H1 (cell line): Measurements from ENCODE around the gene NPHP4. TPM values are rescaled to one million over a fixed set of nuclear protein-coding genes. Genes with fewer than 3 reads are reported as not detected.

Source experiments
- CTCF ChIA-PET: fragments of 300-600 bp; sonication (Branson Sonifier 250); formaldehyde crosslinking; loops from one replicate; lab custom pipeline; 2021; ENCODE audit not compliant: partially characterized antibody; lab: Charles Lee
- POLR2A ChIA-PET: fragments of 300-600 bp; sonication (Branson Sonifier 250); formaldehyde crosslinking; loops from one replicate; lab custom pipeline; 2021; ENCODE audit warnings: inconsistent platforms; ENCODE audit not compliant: partially characterized antibody; lab: Charles Lee
- DNase-seq, 2 experiments: peaks; one replicate each; pipeline versions ENCODE4 v3.0.0 to v3.0.0-alpha.2; 2010 to 2022; ENCODE audit warnings: low spot score in 2 of 2, low read depth in 1 of 2, mixed read lengths in 1 of 2
- FAIRE-seq: peaks from 2 replicates; lab custom pipeline; 2011; peaks lifted over from hg19 to GRCh38; lab: Jason Lieb, UNC
- H2AFZ ChIP-seq: 2 replicates; pipeline ENCODE4 v1.8.1; 2012; ENCODE audit warnings: low read length, inconsistent platforms
- H2AK5ac ChIP-seq: 2 replicates; pipeline ENCODE4 v1.6.1; 2013; ENCODE audit warnings: low read depth, low read length
- H2BK120ac ChIP-seq: replicated peaks from 2 replicates; pipeline ENCODE3; 2013; ENCODE audit warnings: low read depth, low read length, inconsistent platforms
- H2BK12ac ChIP-seq: 2 replicates; pipeline ENCODE4 v1.6.1; 2013; ENCODE audit warnings: low read depth, low read length
- H2BK15ac ChIP-seq: 2 replicates; pipeline ENCODE4 v1.6.1; 2013; ENCODE audit warnings: low read length
- H2BK20ac ChIP-seq: 2 replicates; pipeline ENCODE4 v1.6.1; 2013; ENCODE audit warnings: low read length
- H2BK5ac ChIP-seq: 2 replicates; pipeline ENCODE4 v1.6.1; 2013; ENCODE audit warnings: low read depth, low read length
- H3K14ac ChIP-seq: 2 replicates; pipeline ENCODE4 v1.6.1; 2013; ENCODE audit warnings: inconsistent platforms; ENCODE audit not compliant: insufficient read length
- H3K18ac ChIP-seq: 2 replicates; pipeline ENCODE4 v1.6.1; 2013; ENCODE audit warnings: low read length; ENCODE audit errors: extremely low read depth
- H3K23ac ChIP-seq: 2 replicates; pipeline ENCODE4 v1.6.1; 2013; ENCODE audit warnings: inconsistent platforms; ENCODE audit not compliant: insufficient read length
- H3K23me2 ChIP-seq: 2 replicates; pipeline ENCODE4 v1.6.1; 2013; ENCODE audit warnings: low read depth, low read length
- H3K27ac ChIP-seq: 2 replicates; pipeline ENCODE4 v1.6.1; 2011; ENCODE audit warnings: low read depth, low read length, inconsistent platforms
- H3K27me3 ChIP-seq, 4 experiments: replicated peaks in 1 of 4; 1 replicate in 1 of 4; 2 replicates in 3 of 4; pipeline versions ENCODE4 v1.6.1 to v1.8.1; 2011 to 2013; ENCODE audit warnings: low read length in 3 of 4, mild to moderate bottlenecking in 3 of 4, inconsistent platforms in 2 of 4, mixed read lengths in 2 of 4, moderate library complexity in 1 of 4; ENCODE audit not compliant: control insufficient read depth in 3 of 4, insufficient read depth in 3 of 4; ENCODE audit errors: extremely low read depth in 1 of 4
- H3K36me3 ChIP-seq, 4 experiments: 2 replicates each; pipeline versions ENCODE4 v1.6.1 to v1.8.1; 2011 to 2013; ENCODE audit warnings: mild to moderate bottlenecking in 4 of 4, low read length in 3 of 4, moderate library complexity in 2 of 4, control low read depth in 1 of 4, inconsistent platforms in 1 of 4; ENCODE audit not compliant: insufficient read depth in 4 of 4, control insufficient read depth in 2 of 4
- H3K4ac ChIP-seq: replicated peaks from 2 replicates; pipeline ENCODE3; 2013; ENCODE audit warnings: low read length, low read depth, mixed read lengths, inconsistent platforms; ENCODE audit not compliant: insufficient read length
- H3K4me1 ChIP-seq, 4 experiments: replicated peaks in 1 of 4; 1 replicate in 1 of 4; 2 replicates in 3 of 4; pipeline versions ENCODE4 v1.6.1 to v1.8.1; 2011 to 2013; ENCODE audit warnings: low read length in 3 of 4, inconsistent platforms in 2 of 4, mixed read lengths in 1 of 4; ENCODE audit not compliant: insufficient read depth in 4 of 4, control insufficient read depth in 3 of 4
- H3K4me2 ChIP-seq, 2 experiments: 2 replicates each; pipeline versions ENCODE4 v1.6.1 to v1.8.1; 2011 to 2013; ENCODE audit warnings: low read depth in 2 of 2, low read length in 2 of 2, control low read depth in 1 of 2, inconsistent platforms in 1 of 2, mild to moderate bottlenecking in 1 of 2; ENCODE audit not compliant: insufficient read depth in 1 of 2
- H3K4me3 ChIP-seq, 4 experiments: fragments of 200-600, 300-600 bp in 1 of 4; sonication (generic), shearing (Covaris generic), sonication (Bioruptor Twin) in 1 of 4; 2 replicates each; pipeline versions ENCODE4 v1.5.1 to v1.8.1; 2011 to 2016; ENCODE audit warnings: low read length in 4 of 4, low read depth in 3 of 4, control low read depth in 2 of 4, inconsistent platforms in 2 of 4, mild to moderate bottlenecking in 2 of 4, mixed read lengths in 1 of 4, moderate library complexity in 1 of 4; ENCODE audit not compliant: insufficient read depth in 2 of 4; ENCODE audit errors: extremely low read depth in 1 of 4
- H3K56ac ChIP-seq: replicated peaks from 2 replicates; pipeline ENCODE3; 2013; ENCODE audit warnings: low read depth, mild to moderate bottlenecking, mixed read lengths, low read length, inconsistent platforms; ENCODE audit not compliant: insufficient read length
- H3K79me1 ChIP-seq: 2 replicates; pipeline ENCODE4 v1.6.1; 2013; ENCODE audit warnings: low read depth, low read length, control low read depth
- H3K79me2 ChIP-seq, 2 experiments: 2 replicates each; pipeline versions ENCODE4 v1.6.1 to v1.8.1; 2012 to 2013; ENCODE audit warnings: low read length in 2 of 2, mild to moderate bottlenecking in 2 of 2, inconsistent platforms in 1 of 2; ENCODE audit not compliant: insufficient read depth in 2 of 2, control insufficient read depth in 1 of 2
- H3K9ac ChIP-seq, 4 experiments: replicated peaks in 1 of 4; 1 replicate in 1 of 4; 2 replicates in 3 of 4; pipeline versions ENCODE4 v1.6.1 to v1.8.1; 2011 to 2013; ENCODE audit warnings: low read depth in 3 of 4, low read length in 3 of 4, control low read depth in 2 of 4, mild to moderate bottlenecking in 2 of 4, moderate library complexity in 2 of 4, inconsistent platforms in 1 of 4; ENCODE audit errors: extremely low read depth in 1 of 4
- H3K9me3 ChIP-seq, 2 experiments: 2 replicates each; pipeline versions ENCODE4 v1.6.1 to v1.8.1; 2012 to 2013; ENCODE audit warnings: mild to moderate bottlenecking in 2 of 2, moderate library complexity in 2 of 2, control low read depth in 1 of 2, inconsistent platforms in 1 of 2, low read depth in 1 of 2, low read length in 1 of 2, mixed read lengths in 1 of 2; ENCODE audit not compliant: insufficient read depth in 2 of 2
- H4K20me1 ChIP-seq, 2 experiments: replicated peaks in 1 of 2; 2 replicates each; pipeline versions ENCODE3 to v1.8.1; 2011 to 2013; ENCODE audit warnings: inconsistent platforms in 2 of 2, low read length in 2 of 2, mild to moderate bottlenecking in 1 of 2; ENCODE audit not compliant: insufficient read depth in 2 of 2, control insufficient read depth in 1 of 2
- H4K5ac ChIP-seq: 2 replicates; pipeline ENCODE4 v1.6.1; 2013; ENCODE audit warnings: low read length, low read depth, mixed read lengths, inconsistent platforms; ENCODE audit not compliant: insufficient read length
- H4K8ac ChIP-seq: 2 replicates; pipeline ENCODE4 v1.8.0; 2013; ENCODE audit warnings: mild to moderate bottlenecking, moderate library complexity, low read length, inconsistent platforms; ENCODE audit not compliant: insufficient read depth; ENCODE audit errors: extremely low read depth
- H4K91ac ChIP-seq: replicated peaks from 2 replicates; pipeline ENCODE3; 2013; ENCODE audit warnings: low read length, mixed read lengths, inconsistent platforms; ENCODE audit not compliant: insufficient read length
- KDM4A ChIP-seq: IDR thresholded peaks from one replicate; pipeline ENCODE4 v1.7.1; 2012; ENCODE audit warnings: low read depth, mild to moderate bottlenecking, moderate library complexity, low read length, inconsistent platforms; ENCODE audit not compliant: severe bottlenecking
- RNF2 ChIP-seq: fragments of 200-900, 300-1000 bp; sonication (generic); IDR thresholded peaks from 2 replicates; pipeline ENCODE4 v1.7.1; 2016; ENCODE audit warnings: borderline replicate concordance, low read depth, mild to moderate bottlenecking, antibody characterized with exemption, low read length; ENCODE audit not compliant: poor library complexity, severe bottlenecking; ENCODE audit errors: missing control alignments
- WGBS, 2 experiments: shearing (Covaris generic) in 1 of 2; methylation state at CpG; one replicate each; pipeline versions ENCODE4 v1.1.6 to v1.1.7; 2013 to 2015; ENCODE audit warnings: low lambda C conversion rate in 2 of 2, mixed read lengths in 2 of 2, inconsistent platforms in 1 of 2, low coverage in 1 of 2, missing lambda C conversion rate in 1 of 2; ENCODE audit not compliant: insufficient replicate concordance in 2 of 2, insufficient coverage in 1 of 2, insufficient read length in 1 of 2; ENCODE audit errors: extremely low coverage in 1 of 2, missing lambda C conversion rate in 1 of 2; 5-methylcytosine and 5-hydroxymethylcytosine counted together
- polyA plus RNA-seq, 7 experiments: library from polyadenylated mRNA; depleted of rRNA in 3 of 7; stranded (reverse) in 5 of 7; unstranded in 2 of 7; fragments of >200 nt in 5 of 7; fragments of 200-250 nt in 2 of 7; gene quantifications; 1 replicate in 5 of 7; 2 replicates in 1 of 7; 4 replicates in 1 of 7; pipeline versions ENCODE4 v1.2.1 to v1.2.3, GENCODE V29; 2011 to 2013; ENCODE audit warnings: missing spikeins in 2 of 7, mixed read lengths in 2 of 7
- total RNA-seq: library from RNA; stranded (reverse); fragmentation: NEBNext Ultra II Directional; extraction: Animal tissue kit (Norgen Biotek cat#: 25700); gene quantifications from 2 replicates; pipeline ENCODE4 v1.2.1, GENCODE V29; 2021

NPHP4 gene
- total and polyA plus RNA-seq, 2 of the 8 experiments (the other 6 are each of a cell fraction or from before 2014, with no cell fraction given) = 5.8 to 14.0 TPM

DNA sequence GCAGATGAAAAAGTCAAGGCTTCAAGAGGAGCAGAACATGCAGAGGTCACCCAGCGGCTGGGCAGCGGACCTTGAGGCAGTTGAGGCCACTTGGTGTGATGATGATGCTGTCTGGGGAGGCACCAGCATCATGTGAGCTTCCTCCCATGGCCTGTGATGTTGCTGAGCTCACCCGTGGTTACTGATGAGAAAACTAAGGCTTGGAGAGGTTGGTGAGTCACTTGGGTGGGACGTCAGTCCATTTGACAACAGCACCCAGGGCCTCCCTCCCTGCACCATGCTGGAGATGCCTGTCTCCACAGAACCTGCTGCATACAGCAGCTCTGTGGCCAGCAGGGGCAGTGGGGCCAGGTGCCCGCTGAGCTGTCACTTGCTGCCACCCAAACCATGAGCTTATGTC, 146.8 kb downstream of the NPHP4 start:
- POLR2A ChIA-PET = interaction anchor here (0.6 kb wide), 1 partner anchor 9 kb away, joined by 3 read pairs; no protein-coding TSS in a partner anchor
- CTCF ChIA-PET = interaction anchor here (0.6 to 6.3 kb wide), 5 partner anchors 9 to 71 kb away, joined by 3 to 29 read pairs (median 4); no protein-coding TSS in a partner anchor
- TF ChIP-seq KDM4A = no peak
- no peak for TF ChIP-seq RNF2

More for the DNA sequence above, 146.8 kb downstream of the NPHP4 start:
- Histone ChIP-seq H4K8ac (no peak overlapping the region), H3K27me3 (no peaks in the 10 kb centered on the region; a peak in 3 of 7 replicates), H3K9ac (no peak overlapping the region), H3K36me3 (no peaks in the 10 kb centered on the region), H2BK15ac (no peak overlapping the region), H2BK120ac (no peak overlapping the region), H2BK12ac (0 out of 2 replicates have a peak overlapping the region, but pooled peaks have one; percentile 55), H4K5ac (no peak overlapping the region), H3K27ac (no peak overlapping the region), H3K79me1 (peaks cover 2% of the 10 kb centered on the region; the same call in 1 of the 2 replicates), H3K4me2 (no peak overlapping the region), H3K79me2 (no peaks in the 10 kb centered on the region), H3K4me3 (no peak overlapping the region), H3K23me2 (peaks cover 2% of the 10 kb centered on the region; the same call in 1 of the 2 replicates), H3K4ac (no peak overlapping the region), H3K23ac (no peak overlapping the region), H3K56ac (no peak overlapping the region), H2AFZ (no peak overlapping the region), H3K4me1 (peaks cover 0 to 9% (median 6%) of the 10 kb centered on the region in 4 experiments; a peak in 5 of 7 replicates), H4K20me1 (no peaks in the 10 kb centered on the region), H3K18ac (no peak overlapping the region; the same call in 1 of the 2 replicates), H4K91ac (no peak overlapping the region), H2BK20ac (no peak overlapping the region), H3K14ac (no peak overlapping the region), H2AK5ac (no peak overlapping the region), H3K9me3 (no peaks in the 10 kb centered on the region), H2BK5ac (no peak overlapping the region)
- no peak for FAIRE-seq
- WGBS, 2 experiments = 71% methylated on average over 5 of the region's 5 CpGs; no CpG with 5 or more reads in 1 of the 2 experiments
- no peak for DNase-seq
